Testis (tissue), 3 donors: ENCODE results near the gene ZNF618. TPM values are rescaled to one million over a fixed set of nuclear protein-coding genes. Genes with fewer than 3 reads are reported as not detected.

ENCODE experiments used
- DNase-seq: peaks from one replicate; pipeline ENCODE4 v3.0.0-alpha.2; 2019
- H3K27ac ChIP-seq, 2 donors: fragments of 200-600 bp; sonication (generic); one replicate each; pipeline ENCODE4 v1.5.1; 2019
- H3K27me3 ChIP-seq: fragments of 200-600 bp; sonication (generic); one replicate; pipeline ENCODE4 v1.5.1; 2019
- H3K36me3 ChIP-seq: fragments of 200-600 bp; sonication (generic); one replicate; pipeline ENCODE4 v1.5.1; 2017; ENCODE audit warnings: low read depth; ENCODE audit errors: missing control alignments
- H3K4me1 ChIP-seq: fragments of 200-600 bp; sonication (generic); one replicate; pipeline ENCODE4 v1.5.1; 2019
- H3K4me3 ChIP-seq, 2 donors: fragments of 200-600 bp; sonication (generic); one replicate each; pipeline ENCODE4 v1.5.1; 2017 to 2019
- H3K9me3 ChIP-seq: fragments of 200-600 bp; sonication (generic); one replicate; pipeline ENCODE4 v1.5.1; 2017
- POLR2A ChIP-seq: fragments of 450-650 bp; IDR thresholded peaks from one replicate; pipeline ENCODE4 v1.6.1; 2017; ENCODE audit warnings: antibody characterized with exemption, mild to moderate bottlenecking, moderate library complexity
- WGBS, 2 donors: methylation state at CpG; one replicate each; pipeline ENCODE4 v1.1.5; 2018; 5-methylcytosine and 5-hydroxymethylcytosine counted together
- intact Hi-C: fragments of 100-400 bp; cut with DNase I; formaldehyde crosslinking; loops from one replicate; pipeline ENCODE4 v1.15.1; 2023; ENCODE audit warnings: low total_unique reads
- polyA plus RNA-seq: library from polyadenylated mRNA; stranded (reverse); fragments of 350-450 nt; fragmentation: Illumina TruSeq; extraction: RNeasy Lipid Tissue Mini Kit (QIAGEN cat#74804); gene quantifications from one replicate; pipeline ENCODE4 v1.2.3, GENCODE V29; 2014; ENCODE audit warnings: low read depth, low replicate concordance; ENCODE audit not compliant: insufficient read depth
- total RNA-seq, 2 donors: library from RNA; depleted of rRNA; stranded (reverse); fragments of >200 nt; gene quantifications; one replicate each; pipeline ENCODE4 v1.2.3, GENCODE V29; 2016
- TF ChIP-seq, protein P1 (sequence below), 3 experiments: fragments of 450-650 bp in 2 of 3; fragments of 200-600 bp in 1 of 3; sonication (generic) in 1 of 3; IDR thresholded peaks; one replicate each; pipeline ENCODE4 v1.5.1; 2016 to 2019; ENCODE audit warnings: antibody characterized with exemption in 3 of 3, mild to moderate bottlenecking in 2 of 3, moderate library complexity in 1 of 3

Gene ZNF618
- total and polyA plus RNA-seq, 3 donors from 2014 or later: 6.8 to 15.2 (median 14.6) TPM

DNA sequence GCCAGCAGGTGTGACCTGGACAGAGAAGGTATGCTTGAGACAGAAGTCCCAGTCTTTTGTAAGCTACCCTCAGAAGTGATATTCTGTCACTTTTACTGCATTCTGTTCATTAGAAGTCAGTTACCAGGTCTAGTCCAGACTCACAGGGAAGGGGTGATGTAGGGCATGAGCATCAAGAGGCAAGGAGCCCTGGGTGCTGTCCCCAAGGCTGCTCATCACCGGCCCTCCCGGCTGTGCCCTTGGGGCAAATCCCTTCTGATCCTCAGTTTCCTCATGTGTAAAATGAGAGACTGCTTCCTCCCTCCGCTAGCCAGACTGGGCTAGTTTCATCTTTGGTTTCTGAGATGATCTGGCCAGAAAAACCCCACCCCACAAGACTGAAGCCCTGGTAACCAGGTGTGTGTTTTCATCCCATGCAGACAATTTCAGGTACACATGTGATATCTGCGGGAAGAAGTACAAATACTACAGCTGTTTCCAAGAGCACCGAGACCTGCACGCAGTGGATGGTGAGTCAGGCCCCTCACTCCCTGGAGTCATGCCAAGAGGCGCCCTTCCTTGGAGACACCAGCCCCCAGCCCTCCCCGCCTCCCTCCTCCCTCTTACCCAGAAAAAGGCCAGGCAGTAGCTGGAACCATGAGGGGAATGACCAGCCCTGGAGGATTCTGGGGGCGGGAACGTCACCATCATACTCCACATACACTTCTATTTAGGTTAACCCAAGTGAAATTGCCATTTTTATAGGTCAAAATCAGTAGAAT lies 131.0 kb downstream of the ZNF618 start:
- DNase-seq: peak; percentile 9
- TF ChIP-seq POLR2A: no peak
- TF ChIP-seq, protein P1, sequence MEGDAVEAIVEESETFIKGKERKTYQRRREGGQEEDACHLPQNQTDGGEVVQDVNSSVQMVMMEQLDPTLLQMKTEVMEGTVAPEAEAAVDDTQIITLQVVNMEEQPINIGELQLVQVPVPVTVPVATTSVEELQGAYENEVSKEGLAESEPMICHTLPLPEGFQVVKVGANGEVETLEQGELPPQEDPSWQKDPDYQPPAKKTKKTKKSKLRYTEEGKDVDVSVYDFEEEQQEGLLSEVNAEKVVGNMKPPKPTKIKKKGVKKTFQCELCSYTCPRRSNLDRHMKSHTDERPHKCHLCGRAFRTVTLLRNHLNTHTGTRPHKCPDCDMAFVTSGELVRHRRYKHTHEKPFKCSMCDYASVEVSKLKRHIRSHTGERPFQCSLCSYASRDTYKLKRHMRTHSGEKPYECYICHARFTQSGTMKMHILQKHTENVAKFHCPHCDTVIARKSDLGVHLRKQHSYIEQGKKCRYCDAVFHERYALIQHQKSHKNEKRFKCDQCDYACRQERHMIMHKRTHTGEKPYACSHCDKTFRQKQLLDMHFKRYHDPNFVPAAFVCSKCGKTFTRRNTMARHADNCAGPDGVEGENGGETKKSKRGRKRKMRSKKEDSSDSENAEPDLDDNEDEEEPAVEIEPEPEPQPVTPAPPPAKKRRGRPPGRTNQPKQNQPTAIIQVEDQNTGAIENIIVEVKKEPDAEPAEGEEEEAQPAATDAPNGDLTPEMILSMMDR (IDR thresholded peaks at IDR 0.05): no peak
- no peaks in the 10 kb centered on the region for H3K36me3 ChIP-seq

DNA sequence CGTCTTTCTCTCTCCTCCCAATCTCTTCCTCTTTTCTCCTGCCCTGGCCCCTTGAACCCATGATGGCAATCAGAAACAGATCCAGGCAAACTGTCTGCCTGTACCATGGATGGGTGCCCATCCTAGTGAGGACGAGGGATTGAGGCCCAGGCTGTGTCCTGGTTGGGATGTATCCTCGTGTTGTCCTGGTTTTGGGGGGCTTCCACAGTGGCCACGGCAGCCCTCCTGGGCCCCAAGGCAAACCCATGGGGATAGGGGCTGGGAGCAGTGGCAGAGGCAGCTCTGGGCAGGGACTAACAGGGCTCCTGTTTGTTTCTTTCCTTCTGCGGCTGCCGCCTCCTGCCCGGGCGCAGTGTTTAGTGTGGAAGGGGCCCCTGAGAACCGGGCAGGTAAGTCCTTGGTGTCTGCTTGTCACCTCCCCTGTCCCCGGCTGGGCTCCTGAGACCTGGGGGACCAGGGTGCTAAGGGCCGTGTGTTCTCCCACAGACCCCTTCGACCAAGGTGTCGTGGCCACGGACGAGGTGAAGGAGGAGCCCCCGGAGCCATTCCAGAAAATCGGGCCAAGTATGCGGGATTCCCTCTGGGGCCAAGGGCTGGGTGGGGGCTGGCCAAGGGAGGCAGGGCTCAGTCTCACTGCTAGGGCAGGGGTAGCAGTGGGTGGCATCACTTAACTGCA lies 132.0 kb downstream of the ZNF618 start:
- 86 to 92% methylated on average over 14 to 18 of the region's 18 CpGs for WGBS, 2 donors
- H3K9me3 ChIP-seq: no peaks in the 10 kb centered on the region
- no peaks in the 10 kb centered on the region for H3K4me1 ChIP-seq
- no peak overlapping the region for H3K27ac ChIP-seq
- H3K36me3 ChIP-seq: no peaks in the 10 kb centered on the region
- H3K27me3 ChIP-seq: no peaks in the 10 kb centered on the region
- no peak overlapping the region for H3K4me3 ChIP-seq
- DNase-seq: peak; percentile 4
- TF ChIP-seq POLR2A: no peak
- TF ChIP-seq, protein P1 (IDR thresholded peaks at IDR 0.05): no peak
- intact Hi-C loops: no loop called here

More for the DNA sequence above, 131.0 kb downstream of the ZNF618 start:
- intact Hi-C loops: no loop called here
- Histone ChIP-seq H3K4me1 (no peaks in the 10 kb centered on the region), H3K27me3 (no peaks in the 10 kb centered on the region), H3K27ac (no peak overlapping the region), H3K4me3 (no peak overlapping the region), H3K9me3 (no peaks in the 10 kb centered on the region)
- 85 to 97% methylated on average over 10 of the region's 10 CpGs for WGBS, 2 donors

DNA sequence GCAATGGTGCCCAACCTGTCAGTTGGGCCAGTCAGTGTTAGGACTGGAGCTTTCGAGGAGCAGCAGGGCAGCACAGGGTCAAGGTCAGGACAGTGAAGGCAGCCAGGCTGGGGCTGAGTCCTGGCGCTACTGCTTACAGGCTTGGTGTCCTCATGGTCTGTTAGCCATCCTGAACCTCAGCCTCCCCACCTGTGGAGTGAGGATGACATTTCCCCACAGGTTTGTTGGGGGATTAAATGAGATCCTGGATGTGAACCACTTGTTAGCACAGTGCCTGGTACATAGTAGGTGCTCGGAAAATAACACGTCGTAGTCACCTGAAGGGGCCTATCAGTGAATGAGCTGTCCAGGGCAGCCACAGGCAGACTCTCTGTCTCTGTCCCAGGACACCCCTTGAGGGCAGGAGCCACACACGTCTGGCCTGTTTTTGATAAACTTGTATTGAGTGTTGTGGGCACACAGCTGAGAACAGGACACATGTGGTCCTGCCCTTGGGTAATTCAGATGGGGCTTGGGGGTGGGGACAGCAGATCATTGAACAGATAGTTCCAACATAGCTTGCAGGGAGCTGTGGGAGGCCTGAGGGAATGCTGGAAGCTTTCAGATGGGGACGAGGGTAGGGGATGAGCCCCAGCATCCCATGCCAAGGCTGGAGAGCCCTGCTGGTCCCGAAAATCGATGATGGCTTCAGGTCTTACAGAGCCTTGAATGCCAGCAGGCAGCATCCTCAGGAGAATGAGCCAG lies 132.7 kb downstream of the ZNF618 start:
- Histone ChIP-seq H3K36me3 (no peaks in the 10 kb centered on the region), H3K9me3 (no peaks in the 10 kb centered on the region), H3K4me1 (no peaks in the 10 kb centered on the region), H3K4me3 (no peak overlapping the region), H3K27me3 (no peaks in the 10 kb centered on the region), H3K27ac (no peak overlapping the region)
- peak; percentile 11 for DNase-seq
- 82 to 88% methylated on average over 7 to 9 of the region's 9 CpGs for WGBS, 2 donors
- intact Hi-C loops: no loop called here
- TF ChIP-seq POLR2A: no peak
- TF ChIP-seq, protein P1 (IDR thresholded peaks at IDR 0.05): no peak

DNA sequence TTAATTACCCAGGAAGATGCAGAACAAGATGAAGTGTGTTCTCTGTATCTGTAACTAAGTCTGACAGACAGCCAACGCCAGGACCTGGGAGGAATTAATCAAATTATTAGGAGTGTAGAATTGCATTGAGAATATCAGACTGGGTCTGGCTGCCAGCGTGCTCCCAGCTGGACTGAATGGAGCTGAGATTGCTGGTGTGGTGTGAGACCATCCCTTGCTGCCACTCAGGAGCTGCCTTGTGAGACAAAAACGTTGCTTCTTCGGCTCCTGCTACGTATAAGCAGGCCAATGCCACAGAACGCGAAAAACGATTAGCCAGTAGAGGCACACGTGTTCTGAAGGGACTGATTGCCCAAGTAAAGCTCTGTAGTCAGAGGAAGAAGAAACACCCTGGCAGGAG lies 135.2 kb downstream of the ZNF618 start:
- Histone ChIP-seq H3K27ac (no peak overlapping the region), H3K4me1 (no peaks in the 10 kb centered on the region), H3K9me3 (no peaks in the 10 kb centered on the region), H3K36me3 (no peaks in the 10 kb centered on the region), H3K27me3 (no peaks in the 10 kb centered on the region), H3K4me3 (no peak overlapping the region)
- TF ChIP-seq, protein P1 (IDR thresholded peaks at IDR 0.05): no peak
- TF ChIP-seq POLR2A: no peak
- peak; percentile 4 for DNase-seq
- intact Hi-C loops: no loop called here
- 83 to 92% methylated on average over 9 of the region's 9 CpGs for WGBS, 2 donors
